Ishikawa (cell line): ENCODE measurements around the gene COL27A1.

Experiments used
- CEBPB ChIP-seq: IDR thresholded peaks from 2 replicates; pipeline ENCODE4 v1.6.1; 2012
- CREB1 ChIP-seq: IDR thresholded peaks from 2 replicates; pipeline ENCODE4 v1.6.1; 2012; ENCODE audit warnings: low read depth
- EGR1 ChIP-seq: IDR thresholded peaks from 2 replicates; pipeline ENCODE4 v1.6.1; 2012
- EP300 ChIP-seq: IDR thresholded peaks from 2 replicates; pipeline ENCODE4 v1.6.1; 2012; ENCODE audit warnings: borderline replicate concordance
- FOXM1 ChIP-seq: IDR thresholded peaks from 2 replicates; pipeline ENCODE4 v1.6.1; 2012; ENCODE audit warnings: low read depth, borderline replicate concordance
- MAX ChIP-seq: IDR thresholded peaks from 2 replicates; pipeline ENCODE4 v1.6.1; 2012
- NFIC ChIP-seq: IDR thresholded peaks from 2 replicates; pipeline ENCODE4 v1.6.1; 2012
- RAD21 ChIP-seq: IDR thresholded peaks from 2 replicates; pipeline ENCODE4 v1.6.1; 2012; ENCODE audit warnings: low read depth
- REST ChIP-seq: IDR thresholded peaks from 2 replicates; pipeline ENCODE4 v1.6.1; 2012; ENCODE audit warnings: low read depth, mild to moderate bottlenecking
- TAF1 ChIP-seq: IDR thresholded peaks from 2 replicates; pipeline ENCODE4 v1.6.1; 2012; ENCODE audit warnings: low read depth, mild to moderate bottlenecking
- YY1 ChIP-seq: IDR thresholded peaks from 2 replicates; pipeline ENCODE4 v1.6.1; 2012; ENCODE audit warnings: low read depth
- ZBTB7A ChIP-seq: IDR thresholded peaks from 2 replicates; pipeline ENCODE4 v1.6.1; 2012; ENCODE audit warnings: low read depth

GRCh38 chr9:114185570-114186490 is 30.5 kb downstream of the COL27A1 start:
- no peak for TF ChIP-seq RAD21
- TF ChIP-seq REST = no peak
- TF ChIP-seq CEBPB = no peak
- TF ChIP-seq EP300 = no peak
- TF ChIP-seq YY1 = no peak
- TF ChIP-seq MAX = no peak
- no peak for TF ChIP-seq TAF1
- TF ChIP-seq EGR1 = no peak
- no peak for TF ChIP-seq FOXM1
- TF ChIP-seq NFIC = no peak
- no peak for TF ChIP-seq CREB1
- TF ChIP-seq ZBTB7A = no peak
